SU-DHL-6 (cell line): Measurements from ENCODE around the gene LRRC7.

Experiments
- CTCF ChIP-seq: fragments of 200-600 bp; sonication (generic); IDR thresholded peaks from one replicate; pipeline ENCODE4 v1.5.1; 2017; ENCODE audit warnings: antibody characterized with exemption, mild to moderate bottlenecking, low read length, moderate library complexity; ENCODE audit not compliant: insufficient read depth, poor library complexity, severe bottlenecking
- EZH2phosphoT487 ChIP-seq: fragments of 200-600 bp; sonication (generic), shearing (Covaris generic); conservative IDR thresholded peaks from 2 replicates; pipeline ENCODE4 v1.6.1; 2018; ENCODE audit warnings: mild to moderate bottlenecking, antibody characterized with exemption, low read length, moderate library complexity, mixed read lengths

- TF ChIP-seq CTCF (no peak), EZH2phosphoT487 (no peak)
Measured at GRCh38 chr1:70024272-70024671, 456.6 kb downstream of the LRRC7 start.
